K562 (cell line): Measurements from ENCODE around the gene IGF1R. TPM values are rescaled to one million over a fixed set of nuclear protein-coding genes. Genes with fewer than 3 reads are reported as not detected.

Experiments
- ATAC-seq: fragments of 200-7000 bp; cut with Tn5 transposase; 3 replicates; pipeline ENCODE4 v1.9.1; 2020; ENCODE audit warnings: moderate library complexity
- BruUV-seq: library from RNA; stranded (reverse); fragments of 400-500 nt; replicated peaks from 2 replicates; lab custom pipeline; 2021; lab: Mats Ljungman, UMichigan
- CTCF ChIA-PET: fragments of 300-600 bp; formaldehyde crosslinking; extraction: SDS; loops from one replicate; lab custom pipeline; 2021; ENCODE audit warnings: low intra/inter-chr PET ratio; lab: Yijun Ruan, JAX
- POLR2A ChIA-PET: fragments of 300-600, 350-650 bp; sonication (Branson Sonifier 250); formaldehyde crosslinking; extraction: SDS; loops from one replicate; lab custom pipeline; 2021; ENCODE audit warnings: antibody characterized with exemption, inconsistent platforms; lab: Yijun Ruan, JAX
- DNase-seq, 4 experiments: peaks; one replicate each; pipeline versions ENCODE4 v3.0.0 to v3.0.0-alpha.2; 2011 to 2018; ENCODE audit warnings: low spot score in 3 of 4, mixed read lengths in 3 of 4; ENCODE audit errors: extremely low read depth in 1 of 4
- FAIRE-seq: peaks from 2 replicates; lab custom pipeline; 2011; peaks lifted over from hg19 to GRCh38; lab: Jason Lieb, UNC
- H2AFZ ChIP-seq: 2 replicates; pipeline ENCODE4 v1.6.0; 2011; ENCODE audit warnings: low read depth, low read length, control low read depth, inconsistent platforms
- H3K27ac ChIP-seq: fragments of 200-600 bp; 3 replicates; pipeline ENCODE4 v1.8.0; 2011; ENCODE audit warnings: low read depth, mild to moderate bottlenecking, control low read depth, inconsistent platforms, low read length, moderate library complexity, mixed read lengths; ENCODE audit errors: extremely low read depth
- H3K27me3 ChIP-seq, 2 experiments: fragments of 300-600 bp in 1 of 2; 2 replicates in 1 of 2; 3 replicates in 1 of 2; pipeline versions ENCODE4 v1.6.0 to v1.8.0; 2011; ENCODE audit warnings: inconsistent platforms in 2 of 2, low read length in 2 of 2, mild to moderate bottlenecking in 1 of 2, mixed read lengths in 1 of 2, moderate library complexity in 1 of 2; ENCODE audit not compliant: control insufficient read depth in 2 of 2, insufficient read depth in 2 of 2
- H3K36me3 ChIP-seq: fragments of 300-600 bp; 3 replicates; pipeline ENCODE4 v1.8.0; 2011; ENCODE audit warnings: mild to moderate bottlenecking, low read length, inconsistent platforms; ENCODE audit not compliant: control insufficient read depth, insufficient read depth
- H3K4me1 ChIP-seq, 2 experiments: fragments of 200-600 bp in 1 of 2; replicated peaks in 1 of 2; 2 replicates in 1 of 2; 3 replicates in 1 of 2; pipeline versions ENCODE4 v1.5.1 to v1.8.0; 2011; ENCODE audit warnings: inconsistent platforms in 2 of 2, low read length in 2 of 2, mild to moderate bottlenecking in 1 of 2, mixed read lengths in 1 of 2, moderate library complexity in 1 of 2; ENCODE audit not compliant: control insufficient read depth in 2 of 2, insufficient read depth in 2 of 2
- H3K4me2 ChIP-seq: 2 replicates; pipeline ENCODE4 v1.6.1; 2011; ENCODE audit warnings: low read length, control low read depth, inconsistent platforms, mixed read lengths; ENCODE audit not compliant: insufficient read depth
- H3K4me3 ChIP-seq: fragments of 200-600 bp; sonication (generic), shearing (Covaris generic); 2 replicates; pipeline ENCODE4 v1.5.1; 2016; ENCODE audit warnings: control low read depth, inconsistent platforms
- H3K79me2 ChIP-seq: fragments of 200-600 bp; 3 replicates; pipeline ENCODE4 v1.8.0; 2011; ENCODE audit warnings: low read length, inconsistent platforms; ENCODE audit not compliant: control insufficient read depth, insufficient read depth
- H3K9ac ChIP-seq, 2 experiments: 2 replicates each; pipeline versions ENCODE4 v1.6.0 to v1.6.1; 2011; ENCODE audit warnings: low read depth in 2 of 2, low read length in 2 of 2, control low read depth in 1 of 2, inconsistent platforms in 1 of 2, mild to moderate bottlenecking in 1 of 2, mixed read lengths in 1 of 2; ENCODE audit not compliant: insufficient read depth in 1 of 2
- H3K9me1 ChIP-seq: one replicate; pipeline ENCODE4 v1.6.0; 2011; ENCODE audit warnings: inconsistent platforms, mild to moderate bottlenecking, low read length, moderate library complexity; ENCODE audit not compliant: control insufficient read depth, insufficient read depth
- H3K9me3 ChIP-seq: replicated peaks from 2 replicates; pipeline ENCODE4 v1.5.1; 2011; ENCODE audit warnings: low read depth, low read length, inconsistent platforms; ENCODE audit not compliant: control insufficient read depth, insufficient read depth
- H4K20me1 ChIP-seq: replicated peaks from 2 replicates; pipeline ENCODE4 v1.6.1; 2011; ENCODE audit warnings: low read length, inconsistent platforms, mixed read lengths; ENCODE audit not compliant: control insufficient read depth, insufficient read depth
- ARID3A ChIP-seq: IDR thresholded peaks from 2 replicates; pipeline ENCODE4 v1.6.1; 2012; ENCODE audit warnings: low read depth, low read length, improper control_type of control experiment, borderline replicate concordance
- CC2D1A ChIP-seq: fragments of 450-650 bp; IDR thresholded peaks from 2 replicates; pipeline ENCODE4 v1.6.1; 2017; ENCODE audit warnings: mild to moderate bottlenecking
- EGR1 ChIP-seq: fragments of 450-650 bp; conservative IDR thresholded peaks from 2 replicates; pipeline ENCODE4 v1.6.1; 2017; ENCODE audit warnings: mild to moderate bottlenecking
- HMGN3 ChIP-seq: IDR thresholded peaks from 2 replicates; pipeline ENCODE4 v1.6.1; 2011; ENCODE audit warnings: borderline replicate concordance, low read depth, mild to moderate bottlenecking, mixed read lengths, low read length; ENCODE audit not compliant: insufficient read length; ENCODE audit errors: extremely low read depth
- MAZ ChIP-seq, 2 experiments: fragments of 450-650 bp in 1 of 2; sonication (generic) in 1 of 2; formaldehyde crosslinking; IDR thresholded peaks in 1 of 2; conservative IDR thresholded peaks in 1 of 2; 2 replicates each; pipeline versions ENCODE4 v1.4.0 to v1.5.0; 2020; ENCODE audit warnings: mild to moderate bottlenecking in 1 of 2, missing genetic modification reagents in 1 of 2
- NR2F6 ChIP-seq: fragments of 450-650 bp; formaldehyde crosslinking; IDR thresholded peaks from 2 replicates; pipeline ENCODE4 v1.4.0; 2020; ENCODE audit warnings: mild to moderate bottlenecking
- PHB2 ChIP-seq: fragments of 450-650 bp; IDR thresholded peaks from 2 replicates; pipeline ENCODE4 v1.6.1; 2017; ENCODE audit warnings: low read depth
- RBM17 ChIP-seq: fragments of 200-400 bp; formaldehyde crosslinking; IDR thresholded peaks from 2 replicates; pipeline ENCODE4 v1.6.1; 2017; ENCODE audit warnings: low read depth, mild to moderate bottlenecking, low read length, borderline replicate concordance
- RNF2 ChIP-seq: sonication (generic); IDR thresholded peaks from 2 replicates; pipeline ENCODE4 v1.6.1; 2016
- TFE3 ChIP-seq: fragments of 450-650 bp; formaldehyde crosslinking; IDR thresholded peaks from 2 replicates; pipeline ENCODE4 v1.4.0; 2020; ENCODE audit warnings: mild to moderate bottlenecking, mixed read lengths
- ZNF184 ChIP-seq: sonication (generic); formaldehyde crosslinking; IDR thresholded peaks from 2 replicates; pipeline ENCODE4 v1.5.0; 2020; ENCODE audit warnings: missing genetic modification reagents
- WGBS: fragments of 100-300 bp; shearing (Covaris generic); methylation state at CpG from one replicate; pipeline ENCODE4 v1.1.6; 2016; ENCODE audit warnings: low coverage, mixed read lengths; ENCODE audit not compliant: insufficient coverage; ENCODE audit errors: missing lambda C conversion rate; 5-methylcytosine and 5-hydroxymethylcytosine counted together
- in situ Hi-C: fragments of 300-500 bp; cut with MboI; formaldehyde crosslinking; loops from 4 replicates; pipeline ENCODE4 v1.15.0; 2018; ENCODE audit warnings: inconsistent platforms, mixed read lengths
- intact Hi-C: fragments of 100-400 bp; cut with micrococcal nuclease; formaldehyde crosslinking; loops from 2 replicates; pipeline ENCODE4 v1.14.2; 2022
- polyA plus RNA-seq, 8 experiments: library from polyadenylated mRNA; depleted of rRNA in 4 of 8; stranded (reverse) in 5 of 8; unstranded in 3 of 8; fragments of >200 nt; fragmentation: Nextera tagmentation in 2 of 8; fragmentation: Illumina TruSeq in 1 of 8; extraction: Ambion mirVana in 2 of 8; extraction: Trizol in 1 of 8; gene quantifications; 2 replicates each; pipeline versions ENCODE4 v1.2.1 to v1.2.3, GENCODE V29; 2011 to 2014; ENCODE audit warnings: inconsistent platforms in 1 of 8, missing spikeins in 1 of 8
- total RNA-seq, 7 experiments: library from RNA; depleted of rRNA in 6 of 7; stranded (reverse); fragments of >200 nt in 6 of 7; fragmentation: Illumina TruSeq in 2 of 7; extraction: Trizol in 2 of 7; gene quantifications; 2 replicates each; pipeline versions ENCODE4 v1.2.1 to v1.2.3, GENCODE V29; 2011 to 2021; ENCODE audit warnings: low replicate concordance in 1 of 7

Gene IGF1R
- total and polyA plus RNA-seq, 9 of the 15 experiments (the other 6 are each of a cell fraction or from before 2014, with no cell fraction given), result 0.35 to 8.0 (median 1.6) TPM

- H4K20me1 ChIP-seq, result peaks cover 34% of the 10 kb centered on the region
- ATAC-seq, result no peak
- H3K9me3 ChIP-seq, result no peaks in the 10 kb centered on the region
- CTCF ChIA-PET, result no interaction called here
- H2AFZ ChIP-seq, result no peak overlapping the region
- no peak overlapping the region for H3K9ac ChIP-seq
- 2% methylated on average over 13 of the region's 13 CpGs for WGBS
- POLR2A ChIA-PET, result interaction anchor here (0.6 to 1.2 kb wide), 2 partner anchors 14 to 24 kb away, joined by 3 to 4 read pairs; no protein-coding TSS in a partner anchor
- no peak overlapping the region for H3K27ac ChIP-seq
- H3K79me2 ChIP-seq, result no peaks in the 10 kb centered on the region; the same call in 2 of the 3 replicates
- no TSS peak for BruUV-seq
- H3K4me3 ChIP-seq, result no peak overlapping the region
- in situ Hi-C loops (no loop called here), intact Hi-C loops (no loop called here)
- peaks cover 9 to 37% of the 10 kb centered on the region in 2 experiments; a peak in 4 of 5 replicates for H3K27me3 ChIP-seq
- H3K9me1 ChIP-seq, result no peaks in the 10 kb centered on the region
- H3K4me1 ChIP-seq, result no peaks in the 10 kb centered on the region
- no peak overlapping the region for H3K4me2 ChIP-seq
- no peak for DNase-seq
- TF ChIP-seq RBM17, result no peak
- TF ChIP-seq EGR1, result no peak
- TF ChIP-seq ZNF184 (CRISPR knock-in tag), result no peak
- TF ChIP-seq HMGN3, result no peak
- no peak for TF ChIP-seq TFE3 (CRISPR knock-in tag)
- no peak for TF ChIP-seq ARID3A
- TF ChIP-seq RNF2, result no peak
- TF ChIP-seq CC2D1A, result no peak
- TF ChIP-seq NR2F6, result no peak
- TF ChIP-seq PHB2, result no peak
- no peak for TF ChIP-seq MAZ (CRISPR knock-in tag; conservative IDR thresholded peaks at IDR 0.05 in 1 of 2, IDR thresholded peaks at IDR 0.05 in 1 of 2)
- TF ChIP-seq, all 486 proteins: peak for 0
- H3K36me3 ChIP-seq, result no peaks in the 10 kb centered on the region
- no peak for FAIRE-seq
Measured at GRCh38 chr15:98730860-98731711, 82.7 kb downstream of the IGF1R start.
